GM18505 (cell line): ENCODE results near the gene ACSL3.

Experiments
- ATAC-seq: cut with Tn5 transposase; IDR thresholded peaks from one replicate; pipeline ENCODE4 v1.9.1; 2021; ENCODE audit not compliant: unreplicated experiment
- POLR2A ChIP-seq: IDR thresholded peaks from 4 replicates; pipeline ENCODE4 v1.6.1; 2011; ENCODE audit warnings: borderline replicate concordance; ENCODE audit not compliant: insufficient read depth, insufficient read length; ENCODE audit errors: extremely low read depth

The ACSL3 gene

DNA sequence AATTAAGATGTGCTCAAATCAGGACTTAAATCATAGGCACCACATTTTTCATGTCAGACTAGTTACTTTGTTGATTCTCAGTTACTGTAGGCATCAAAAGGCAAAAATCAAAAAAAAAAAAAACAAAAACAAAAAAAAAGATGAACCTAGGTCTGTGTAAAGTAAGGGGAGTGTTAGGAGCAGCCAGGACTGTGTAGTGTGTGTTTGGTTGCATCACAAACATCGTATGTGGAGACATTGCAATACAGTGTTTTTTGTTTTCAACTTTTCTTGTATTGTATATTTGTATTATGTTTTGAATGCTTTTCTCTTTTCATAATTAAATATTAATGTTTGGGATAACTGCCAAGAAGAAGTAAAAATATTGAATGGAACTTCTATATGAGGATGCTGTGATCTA lies 82.1 kb downstream of the ACSL3 start:
- no peak for ATAC-seq
- no peak for TF ChIP-seq POLR2A

DNA sequence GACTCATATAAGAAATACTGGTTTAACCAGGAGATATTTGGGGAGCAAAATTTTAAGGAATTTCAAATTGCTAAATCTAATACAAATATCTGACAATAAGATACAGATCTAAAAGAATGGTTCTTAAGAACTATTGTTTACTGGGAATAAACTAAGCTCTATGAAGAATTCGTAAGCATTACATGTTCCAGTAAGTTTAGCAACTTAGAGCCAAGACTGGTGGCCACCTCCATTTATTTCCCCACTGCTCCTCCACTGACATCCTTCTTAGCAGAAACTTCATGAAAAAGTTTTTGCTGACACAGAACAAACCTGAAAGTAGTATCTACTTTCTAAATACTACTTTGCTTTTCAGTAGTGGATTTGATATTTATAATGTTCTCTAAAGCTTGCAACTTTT lies 83.0 kb downstream of the ACSL3 start:
- ATAC-seq: peak; percentile 69

DNA sequence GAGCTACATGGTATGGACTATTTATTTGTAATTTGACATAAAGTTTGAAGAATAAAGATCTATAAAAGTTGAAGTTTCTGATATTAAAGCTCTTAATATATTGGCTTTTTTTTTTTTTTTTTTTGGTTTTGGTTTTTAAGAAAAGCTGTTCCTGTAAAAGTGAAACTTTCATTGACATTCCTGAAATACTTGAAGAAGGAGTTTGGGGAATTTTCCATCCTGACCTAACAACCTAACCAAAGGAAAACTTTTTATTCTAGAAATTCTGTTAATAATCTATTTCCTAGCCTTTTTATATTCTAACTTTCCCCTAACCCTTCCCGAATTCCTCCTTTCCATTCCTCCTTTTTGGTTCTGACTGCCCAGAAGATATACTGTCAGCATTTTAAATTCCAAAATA lies 83.7 kb downstream of the ACSL3 start:
- ATAC-seq: no peak
- no peak for TF ChIP-seq POLR2A

More for the DNA sequence above, 83.0 kb downstream of the ACSL3 start:
- TF ChIP-seq POLR2A: no peak

DNA sequence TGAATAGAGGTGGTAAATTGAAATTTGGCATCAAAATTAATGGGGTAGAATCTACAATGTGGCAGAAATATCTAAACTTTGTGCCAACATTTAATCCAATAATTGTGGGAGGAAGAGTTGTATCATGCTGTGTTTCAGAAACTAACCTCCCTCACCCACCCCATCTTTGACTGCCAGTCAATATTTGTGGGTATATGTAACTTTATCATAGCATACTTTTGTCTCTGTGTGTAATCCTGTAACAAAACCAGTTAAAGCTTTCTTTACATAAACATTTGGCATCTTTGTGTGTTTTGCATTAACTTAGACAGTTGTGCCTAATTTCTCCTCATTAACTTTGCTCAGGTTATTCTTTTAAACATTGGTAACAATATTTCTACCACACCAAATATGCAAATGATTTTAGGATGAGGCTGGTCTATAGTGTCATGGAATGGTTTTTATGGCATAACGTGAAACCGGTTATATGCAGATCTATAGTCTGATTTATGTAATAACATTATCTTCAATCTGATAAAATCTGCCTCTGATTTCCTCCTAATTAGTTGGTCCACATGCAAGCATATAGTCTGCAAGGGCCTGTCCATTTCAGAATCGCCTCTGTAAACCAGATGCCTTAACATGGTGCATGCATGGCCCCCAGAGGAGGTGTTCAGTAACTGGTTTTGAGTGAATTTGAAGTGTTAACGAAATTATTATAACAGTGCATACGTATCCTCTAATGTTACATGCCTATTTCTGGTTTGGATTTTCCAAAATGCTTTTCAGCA lies 84.3 kb downstream of the ACSL3 start:
- ATAC-seq: no peak
- TF ChIP-seq POLR2A: no peak

DNA sequence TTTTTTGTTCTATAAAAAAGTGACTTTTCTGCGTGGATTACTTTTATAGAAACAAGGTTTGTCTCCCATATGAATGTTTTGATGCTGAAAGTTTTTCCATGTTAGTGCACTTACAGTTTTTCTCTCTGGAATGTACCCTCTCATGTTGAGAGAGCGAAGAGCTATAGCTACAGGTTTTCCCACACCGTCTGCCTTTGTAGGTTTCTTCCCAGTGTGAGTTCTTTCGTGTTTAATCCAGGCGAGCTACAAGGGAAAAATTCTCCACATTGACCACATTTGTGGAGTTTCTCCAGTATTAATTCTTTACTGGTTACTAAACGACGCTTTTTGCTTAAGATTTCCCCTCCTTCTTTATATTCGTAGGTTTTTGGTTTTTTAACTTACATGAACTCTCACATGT lies 85.1 kb downstream of the ACSL3 start:
- TF ChIP-seq POLR2A: no peak
- no peak for ATAC-seq

DNA sequence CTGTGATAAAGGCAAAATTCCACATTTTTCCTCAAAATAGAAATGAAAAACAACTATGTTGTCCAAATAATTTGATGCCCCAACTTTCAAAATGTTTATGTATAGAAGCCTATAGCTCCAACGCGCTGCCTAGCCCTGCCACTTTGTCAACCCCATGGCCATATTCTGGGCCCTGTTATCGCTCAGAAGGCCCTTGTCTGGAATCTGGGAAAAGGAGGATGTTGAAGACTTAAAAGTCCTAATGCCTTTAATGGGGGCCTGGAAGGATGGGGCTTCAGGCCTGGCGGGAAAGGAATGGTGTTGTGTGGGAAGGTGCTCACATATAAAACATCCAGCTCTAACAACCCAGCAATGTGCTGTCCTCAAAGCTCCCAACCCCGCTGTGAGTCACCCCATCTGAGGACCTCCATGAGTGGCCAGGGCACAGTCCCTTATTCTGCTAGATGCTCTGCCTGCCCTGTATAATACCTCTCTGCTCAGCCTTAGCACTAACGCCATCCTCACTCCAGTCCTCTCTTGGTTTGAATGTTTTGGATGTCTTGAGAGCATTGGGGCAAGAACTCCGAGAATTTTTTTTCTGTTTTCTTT lies 86.0 kb downstream of the ACSL3 start:
- no peak for TF ChIP-seq POLR2A
- no peak for ATAC-seq

DNA sequence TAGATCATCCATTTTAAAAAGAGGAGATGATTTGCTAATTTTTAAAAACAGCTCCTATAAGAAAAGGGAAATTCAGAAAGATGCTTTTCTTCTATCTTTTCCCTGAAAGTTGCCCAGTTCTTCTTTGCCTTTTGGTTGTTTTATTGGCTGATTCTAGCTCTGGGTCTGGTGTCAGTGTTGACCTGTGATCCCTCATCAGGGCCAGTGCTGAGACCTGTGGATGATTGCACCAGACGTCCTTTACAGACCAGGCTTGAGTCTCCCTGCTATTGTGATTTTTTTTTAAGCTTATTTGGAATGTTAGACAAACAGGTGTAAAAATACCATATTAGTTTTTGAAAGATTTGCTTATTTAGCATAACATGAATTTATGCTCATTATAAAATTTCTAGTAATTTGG lies 88.2 kb downstream of the ACSL3 start:
- TF ChIP-seq POLR2A: no peak
- no peak for ATAC-seq

DNA sequence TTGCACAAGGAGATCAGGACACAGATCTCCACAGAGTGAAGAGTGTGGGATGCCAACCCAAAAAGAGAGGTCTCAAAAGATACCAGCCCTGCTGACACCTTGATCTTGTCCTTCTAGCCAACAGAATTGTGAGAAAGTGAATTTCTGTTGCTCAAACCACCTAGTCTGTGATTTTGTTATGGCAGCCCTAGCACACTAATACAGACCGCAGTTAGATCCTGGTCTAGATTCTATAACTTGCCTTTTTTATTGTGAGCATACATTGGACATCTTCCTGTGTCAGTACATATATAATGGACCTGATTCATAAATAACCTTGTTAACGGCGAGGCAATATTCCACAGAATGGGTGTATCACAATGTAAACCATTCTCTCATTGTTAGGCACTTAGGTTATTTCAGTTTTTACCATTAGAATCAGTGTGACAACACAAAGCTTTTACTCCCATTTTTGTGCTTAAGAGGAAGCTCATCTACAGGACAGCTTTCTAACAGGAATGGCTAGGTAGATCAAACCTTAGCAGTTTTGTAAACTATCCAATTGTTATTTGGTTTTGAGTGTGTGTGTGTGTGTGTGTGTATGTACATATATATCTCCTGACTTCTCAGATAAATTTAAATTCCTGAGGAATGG lies 89.0 kb downstream of the ACSL3 start:
- no peak for TF ChIP-seq POLR2A
- no peak for ATAC-seq

DNA sequence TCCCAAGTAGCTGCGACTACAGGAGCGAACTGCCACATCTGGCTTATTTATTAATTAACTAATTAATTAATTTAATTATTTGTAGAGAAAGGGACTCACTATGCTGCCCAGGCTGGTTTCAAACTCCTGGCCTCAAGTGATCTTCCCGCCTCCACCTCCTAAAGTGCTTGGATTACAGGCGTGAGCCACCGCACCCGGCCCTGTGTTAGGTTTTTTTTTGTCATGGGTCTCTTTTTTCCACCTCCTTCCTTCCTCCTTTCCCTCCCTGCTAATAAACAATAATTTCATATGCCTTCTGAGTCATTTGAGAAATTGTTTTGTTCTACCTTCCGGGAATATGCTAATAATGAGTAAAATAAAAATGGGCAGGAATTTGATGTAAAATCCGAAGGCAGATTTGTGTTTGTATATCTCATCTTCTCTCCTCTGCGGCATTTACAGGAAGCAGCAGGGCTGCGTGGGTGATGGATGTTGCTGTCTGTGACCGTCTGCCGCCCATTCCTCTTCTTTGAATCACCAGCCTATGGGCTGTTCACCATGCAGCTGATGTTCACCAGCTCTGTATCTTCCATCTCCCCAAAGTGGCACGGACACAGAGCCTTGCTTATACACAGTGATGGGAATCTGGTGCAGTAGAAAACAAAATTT lies 89.9 kb downstream of the ACSL3 start:
- ATAC-seq: no peak
- TF ChIP-seq POLR2A: no peak

DNA sequence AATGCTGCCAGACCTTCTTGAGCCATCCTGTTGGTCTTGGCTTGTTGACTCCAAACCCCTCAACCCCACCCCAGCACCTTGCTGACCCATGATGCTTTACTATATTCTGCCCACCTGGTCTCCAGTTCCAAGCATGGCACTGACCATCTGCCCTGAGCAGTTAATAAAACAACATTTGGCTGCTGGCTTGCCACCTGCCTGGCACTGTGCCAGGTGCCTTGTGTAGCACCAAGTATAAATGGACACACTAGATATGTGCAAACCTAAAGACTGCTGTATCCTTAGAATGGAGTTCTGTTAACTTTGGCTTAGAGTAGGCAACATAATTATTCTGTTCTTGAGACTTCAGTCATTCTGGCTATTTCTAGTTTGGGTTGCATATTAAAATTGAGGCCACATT lies 91.4 kb downstream of the ACSL3 start:
- no peak for ATAC-seq
- TF ChIP-seq POLR2A: no peak

DNA sequence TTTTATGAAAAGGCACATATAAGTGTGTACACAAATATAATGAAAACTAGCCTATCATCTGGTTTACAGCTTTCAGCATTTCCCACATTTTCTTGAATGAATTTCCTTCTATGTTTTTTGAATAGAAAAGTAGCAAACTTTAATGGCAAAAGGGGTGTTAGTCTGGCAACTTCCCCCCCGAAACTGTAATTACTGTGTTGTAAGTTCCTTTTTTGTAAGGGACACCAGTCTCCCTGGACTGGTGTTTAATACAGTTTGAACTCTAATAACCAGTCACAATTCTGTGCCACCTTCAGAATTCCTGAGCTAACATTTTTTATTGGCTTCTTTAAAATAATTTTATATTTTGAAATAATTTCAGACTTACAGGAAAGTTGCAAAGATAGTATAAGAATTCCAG lies 94.2 kb downstream of the ACSL3 start:
- no peak for ATAC-seq
- TF ChIP-seq POLR2A: no peak

DNA sequence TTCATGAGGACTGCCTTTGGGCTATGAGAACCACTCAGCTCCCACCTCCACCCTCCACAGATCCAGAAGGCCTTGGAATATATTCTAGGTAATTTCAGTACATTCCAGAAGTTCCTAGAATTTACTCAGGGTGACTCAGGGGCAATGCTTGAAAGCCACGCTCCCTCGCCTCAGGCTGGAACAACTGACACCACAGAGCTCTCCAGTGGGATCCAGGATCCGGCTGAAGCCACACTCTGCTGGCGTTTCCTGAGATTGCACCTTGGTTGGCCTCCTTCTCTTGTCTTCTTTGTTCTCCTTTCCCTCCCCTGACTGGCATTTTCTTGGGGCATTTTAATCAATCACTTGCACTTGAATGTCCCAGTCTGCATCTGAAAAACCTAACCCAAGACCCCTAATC lies 98.5 kb downstream of the ACSL3 start:
- no peak for ATAC-seq
- TF ChIP-seq POLR2A: no peak

DNA sequence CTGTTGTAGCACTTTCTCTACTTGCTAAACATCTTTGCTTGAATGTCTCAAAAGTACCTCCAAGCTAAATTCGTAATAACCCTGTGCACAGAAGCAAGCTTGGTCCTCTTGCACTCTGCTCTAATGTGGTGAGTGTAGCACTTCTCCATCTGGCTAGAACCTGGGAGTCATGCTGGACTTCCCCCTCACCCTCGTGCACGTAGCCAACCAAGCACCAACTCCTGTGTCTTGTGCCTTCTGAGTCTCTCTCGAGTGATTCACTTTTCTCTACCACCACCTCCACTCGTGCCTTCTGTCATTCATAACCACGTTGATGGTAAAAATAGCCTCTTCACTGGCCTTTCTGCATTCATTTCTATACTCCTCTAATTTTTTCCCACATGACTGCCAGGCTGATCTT lies 99.3 kb downstream of the ACSL3 start:
- peak; percentile 85 for ATAC-seq
- TF ChIP-seq POLR2A: no peak
